Measurements from ENCODE around the gene EIF2AK2.
"Not testable (repeated sequence)": the region's sequence is repeated elsewhere in the genome, so short reads cannot be mapped to it uniquely, and the experiment has no call there.

The EIF2AK2 gene

DNA sequence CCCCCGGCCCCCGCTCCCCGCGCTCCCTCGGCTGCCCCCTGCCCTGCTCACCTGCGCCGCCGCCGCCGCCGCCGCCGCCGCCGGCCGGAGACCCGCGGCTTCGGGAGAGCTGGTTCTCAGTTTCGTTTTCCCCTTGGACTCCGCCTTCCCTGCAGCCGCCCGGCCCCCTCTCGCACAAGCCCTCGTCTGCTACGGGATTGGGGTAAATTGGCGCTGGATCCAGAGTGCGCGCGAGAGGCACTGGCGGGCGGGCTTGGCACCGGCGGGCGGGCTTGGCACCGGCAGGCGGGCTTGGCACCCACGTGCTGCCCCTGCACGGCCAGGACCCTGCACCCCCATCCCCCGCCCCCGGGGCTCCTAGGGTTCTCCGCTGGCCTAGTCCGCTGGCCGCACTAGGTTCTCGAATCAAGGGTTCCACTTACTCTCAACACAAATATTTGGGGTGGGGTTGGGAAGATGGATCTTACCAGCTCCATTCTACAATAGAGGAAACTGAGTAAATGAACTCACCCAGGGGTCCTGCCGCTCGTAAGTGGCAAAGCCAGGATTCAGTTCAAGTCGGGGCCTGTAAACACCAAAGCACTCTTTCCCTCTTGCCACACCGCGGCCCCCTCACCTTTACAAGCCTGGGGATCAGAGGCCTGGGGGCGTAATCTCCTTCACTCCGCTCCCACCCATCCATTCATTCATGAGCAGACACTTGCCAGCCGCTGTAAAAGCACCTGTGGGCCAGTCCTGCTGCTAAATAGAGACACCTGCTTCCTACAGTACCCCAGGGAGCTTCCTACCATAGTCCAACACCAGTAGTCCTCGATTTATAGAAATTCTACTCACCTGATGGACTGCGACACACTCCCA, at the start of gene EIF2AK2:
EIF2AK2 (minus strand) TSS at position 124 of the 858 bp plus-strand sequence. CDS start 9,174 bp downstream, outside the sequence.
- peak within 1 kb of the TSS; percentile 71 for H2AFZ ChIP-seq (ENCODE audit: low read depth, low read length)
- H3K79me2 ChIP-seq (ENCODE audit: low read length), result peaks cover 17% of the 10 kb centered on the region
- no peaks in the 10 kb centered on the region for H4K20me1 ChIP-seq (ENCODE audit: insufficient read depth, low read length)
- no peaks in the 10 kb centered on the region for H3K9me3 ChIP-seq (ENCODE audit: insufficient read depth, low read length)
- peaks cover 4% of the 10 kb centered on the region for H3K36me3 ChIP-seq (replicated peaks; ENCODE audit: low read depth, low read length)
- peak within 1 kb of the TSS; percentile 82 for H3K4me2 ChIP-seq (ENCODE audit: low read length)
- H3K4me1 ChIP-seq (ENCODE audit: low read length), result peaks cover 18% of the 10 kb centered on the region
- H3K9ac ChIP-seq (ENCODE audit: low read length), result peak within 1 kb of the TSS; percentile 81
- TF ChIP-seq EZH2phosphoT487 (IDR thresholded peaks at IDR 0.05; ENCODE audit: low read depth), result no peak
- TF ChIP-seq, protein P1, sequence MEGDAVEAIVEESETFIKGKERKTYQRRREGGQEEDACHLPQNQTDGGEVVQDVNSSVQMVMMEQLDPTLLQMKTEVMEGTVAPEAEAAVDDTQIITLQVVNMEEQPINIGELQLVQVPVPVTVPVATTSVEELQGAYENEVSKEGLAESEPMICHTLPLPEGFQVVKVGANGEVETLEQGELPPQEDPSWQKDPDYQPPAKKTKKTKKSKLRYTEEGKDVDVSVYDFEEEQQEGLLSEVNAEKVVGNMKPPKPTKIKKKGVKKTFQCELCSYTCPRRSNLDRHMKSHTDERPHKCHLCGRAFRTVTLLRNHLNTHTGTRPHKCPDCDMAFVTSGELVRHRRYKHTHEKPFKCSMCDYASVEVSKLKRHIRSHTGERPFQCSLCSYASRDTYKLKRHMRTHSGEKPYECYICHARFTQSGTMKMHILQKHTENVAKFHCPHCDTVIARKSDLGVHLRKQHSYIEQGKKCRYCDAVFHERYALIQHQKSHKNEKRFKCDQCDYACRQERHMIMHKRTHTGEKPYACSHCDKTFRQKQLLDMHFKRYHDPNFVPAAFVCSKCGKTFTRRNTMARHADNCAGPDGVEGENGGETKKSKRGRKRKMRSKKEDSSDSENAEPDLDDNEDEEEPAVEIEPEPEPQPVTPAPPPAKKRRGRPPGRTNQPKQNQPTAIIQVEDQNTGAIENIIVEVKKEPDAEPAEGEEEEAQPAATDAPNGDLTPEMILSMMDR (IDR thresholded peaks at IDR 0.05; ENCODE audit: low read depth, low read length), result no peak
- peak within 1 kb of the TSS; percentile 96 for H3K4me3 ChIP-seq (ENCODE audit: low read length)
- 0 out of 2 replicates have a peak within 1 kb of the TSS, but pooled peaks have one; percentile 8 for H3K27ac ChIP-seq (ENCODE audit: low read length)
- H3K27me3 ChIP-seq (ENCODE audit: low read depth, low read length), result no peaks in the 10 kb centered on the region

DNA sequence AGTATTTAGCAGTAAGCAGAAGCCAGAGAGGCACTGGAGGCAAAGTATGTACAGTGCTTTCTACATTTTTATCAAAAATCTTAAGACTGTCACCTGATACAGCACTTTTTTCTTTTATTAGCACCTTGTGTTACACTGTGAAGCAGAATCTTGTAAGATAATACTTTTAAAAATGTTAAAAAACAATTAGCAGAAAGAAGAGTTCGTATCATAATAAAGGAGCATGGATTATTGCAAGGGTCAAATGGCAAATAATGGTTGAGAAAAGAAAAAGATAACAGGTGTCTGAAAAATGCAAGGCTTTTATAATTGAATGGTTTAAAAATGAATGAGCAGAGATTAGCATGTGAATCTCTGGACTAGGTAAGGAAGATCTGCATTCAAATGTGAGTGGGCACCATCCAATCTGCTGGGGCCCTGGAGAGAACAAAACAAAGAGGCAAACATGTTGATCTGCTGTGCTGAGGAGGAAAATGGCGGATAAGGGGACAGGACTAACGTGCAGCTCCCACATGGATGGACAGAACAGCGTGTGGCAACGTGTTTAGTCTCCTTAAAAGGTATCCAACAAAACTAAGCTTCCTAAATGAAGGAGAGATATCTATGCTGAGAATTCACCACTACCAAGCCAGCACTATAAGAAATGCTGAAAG, 49.0 kb upstream of the EIF2AK2 start:
- H3K27ac ChIP-seq (ENCODE audit: low read length), result no peak overlapping the region
- H2AFZ ChIP-seq (ENCODE audit: low read depth, low read length), result no peak overlapping the region
- H3K4me1 ChIP-seq (ENCODE audit: low read length), result no peaks in the 10 kb centered on the region
- no peak overlapping the region for H3K4me2 ChIP-seq (ENCODE audit: low read length)
- no peak overlapping the region for H3K9ac ChIP-seq (ENCODE audit: low read length)
- peaks cover 53% of the 10 kb centered on the region for H3K79me2 ChIP-seq (ENCODE audit: low read length)
- no peaks in the 10 kb centered on the region for H3K27me3 ChIP-seq (ENCODE audit: low read depth, low read length)
- peaks cover 81% of the 10 kb centered on the region for H3K36me3 ChIP-seq (replicated peaks; ENCODE audit: low read depth, low read length)
- H4K20me1 ChIP-seq (ENCODE audit: insufficient read depth, low read length), result peaks cover 10% of the 10 kb centered on the region
- H3K4me3 ChIP-seq (ENCODE audit: low read length), result no peak overlapping the region
- H3K9me3 ChIP-seq (ENCODE audit: insufficient read depth, low read length), result peaks cover 6% of the 10 kb centered on the region; the same call in 1 of the 2 replicates
- TF ChIP-seq EZH2phosphoT487 (IDR thresholded peaks at IDR 0.05; ENCODE audit: low read depth), result no peak
- TF ChIP-seq, protein P1 (IDR thresholded peaks at IDR 0.05; ENCODE audit: low read depth, low read length), result no peak

DNA sequence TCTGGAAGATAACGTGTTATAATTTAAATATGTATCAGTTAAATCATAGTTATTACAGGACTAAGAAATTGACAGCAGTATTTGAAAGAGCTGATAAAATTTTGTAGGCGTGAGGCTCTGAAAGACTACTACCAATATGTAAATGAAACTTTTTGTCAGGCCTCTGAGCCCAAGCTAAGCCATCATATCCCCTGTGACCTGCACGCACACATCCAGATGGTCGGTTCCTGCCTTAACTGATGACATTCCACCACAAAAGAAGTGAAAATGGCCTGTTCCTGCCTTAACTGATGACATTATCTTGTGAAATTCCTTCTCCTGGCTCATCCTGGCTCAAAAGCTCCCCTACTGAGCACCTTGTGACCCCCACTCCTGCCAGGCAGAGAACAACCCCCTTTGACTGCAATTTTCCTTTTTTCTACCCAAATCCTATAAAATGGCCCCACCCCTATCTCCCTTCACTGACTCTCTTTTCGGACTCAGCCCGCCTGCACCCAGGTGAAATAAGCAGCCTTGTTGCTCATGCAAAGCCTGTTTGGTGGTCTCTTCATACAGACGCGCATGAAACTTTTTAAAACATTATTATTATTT, 48.4 kb upstream of the EIF2AK2 start:
- not testable (repeated sequence) for H3K4me3 ChIP-seq (ENCODE audit: low read length); H3K9me3 ChIP-seq (ENCODE audit: insufficient read depth, low read length); H3K27me3 ChIP-seq (ENCODE audit: low read depth, low read length); H3K4me2 ChIP-seq (ENCODE audit: low read length); H3K9ac ChIP-seq (ENCODE audit: low read length); H3K4me1 ChIP-seq (ENCODE audit: low read length); H3K27ac ChIP-seq (ENCODE audit: low read length); H2AFZ ChIP-seq (ENCODE audit: low read depth, low read length)
- Histone ChIP-seq H4K20me1 (ENCODE audit: insufficient read depth, low read length) (peaks cover 10% of the 10 kb centered on the region), H3K79me2 (ENCODE audit: low read length) (peaks cover 59% of the 10 kb centered on the region), H3K36me3 (replicated peaks; ENCODE audit: low read depth, low read length) (peaks cover 84% of the 10 kb centered on the region)

GRCh38 chr2:37203708-37204107, 46.9 kb upstream of the EIF2AK2 start:
- H3K9me3 ChIP-seq (ENCODE audit: insufficient read depth, low read length), result peaks cover 6% of the 10 kb centered on the region; the same call in 1 of the 2 replicates
- no peak overlapping the region for H3K4me3 ChIP-seq (ENCODE audit: low read length)
- no peak overlapping the region for H3K4me2 ChIP-seq (ENCODE audit: low read length)
- no peaks in the 10 kb centered on the region for H3K27me3 ChIP-seq (ENCODE audit: low read depth, low read length)
- no peaks in the 10 kb centered on the region for H3K4me1 ChIP-seq (ENCODE audit: low read length)
- H4K20me1 ChIP-seq (ENCODE audit: insufficient read depth, low read length), result peaks cover 14% of the 10 kb centered on the region
- no peak overlapping the region for H2AFZ ChIP-seq (ENCODE audit: low read depth, low read length)
- H3K36me3 ChIP-seq (replicated peaks; ENCODE audit: low read depth, low read length), result peaks cover 81% of the 10 kb centered on the region
- H3K79me2 ChIP-seq (ENCODE audit: low read length), result peaks cover 59% of the 10 kb centered on the region
- no peak overlapping the region for H3K9ac ChIP-seq (ENCODE audit: low read length)
- TF ChIP-seq EZH2phosphoT487 (IDR thresholded peaks at IDR 0.05; ENCODE audit: low read depth), result no peak
- TF ChIP-seq, protein P1 (IDR thresholded peaks at IDR 0.05; ENCODE audit: low read depth, low read length), result no peak
- no peak overlapping the region for H3K27ac ChIP-seq (ENCODE audit: low read length)

Data from OCI-LY3 (cell line).